MCF 10A (cell line): ENCODE data around the gene ADCK1. TPM values are rescaled to one million over a fixed set of nuclear protein-coding genes. Genes with fewer than 3 reads are reported as not detected.

Experiments used
- BruUV-seq: library from RNA; stranded (reverse); fragments of 400-500 nt; replicated peaks from 2 replicates; lab custom pipeline; 2021; lab: Mats Ljungman, UMichigan
- CTCF ChIA-PET: fragments of 300-600 bp; sonication (Branson Sonifier 250); formaldehyde crosslinking; extraction: SDS; loops from one replicate; lab custom pipeline; 2021; ENCODE audit warnings: antibody characterized with exemption, inconsistent platforms; lab: Yijun Ruan, JAX
- POLR2A ChIA-PET: fragments of 300-600, 350-650 bp; sonication (Branson Sonifier 250); formaldehyde crosslinking; extraction: SDS; loops from one replicate; lab custom pipeline; 2020; ENCODE audit warnings: antibody characterized with exemption, inconsistent platforms; lab: Yijun Ruan, JAX
- DNase-seq: peaks from one replicate; pipeline ENCODE4 v3.0.0-alpha.2; 2018; ENCODE audit not compliant: unreplicated experiment
- H3K27ac Mint-ChIP-seq: one replicate; pipeline ENCODE4 v1.8.0; 2022; ENCODE audit warnings: mild to moderate bottlenecking, low read depth, mixed read lengths; ENCODE audit not compliant: unreplicated experiment
- H3K27me3 Mint-ChIP-seq: one replicate; pipeline ENCODE4 v1.8.0; 2022; ENCODE audit warnings: mixed read lengths; ENCODE audit not compliant: insufficient read depth, unreplicated experiment
- H3K36me3 Mint-ChIP-seq: one replicate; pipeline ENCODE4 v1.8.0; 2022; ENCODE audit warnings: mild to moderate bottlenecking, moderate library complexity, mixed read lengths; ENCODE audit not compliant: insufficient read depth, unreplicated experiment
- H3K4me1 Mint-ChIP-seq: one replicate; pipeline ENCODE4 v1.8.0; 2022; ENCODE audit warnings: mixed read lengths; ENCODE audit not compliant: insufficient read depth, unreplicated experiment
- H3K4me3 Mint-ChIP-seq: one replicate; pipeline ENCODE4 v1.8.0; 2022; ENCODE audit warnings: mild to moderate bottlenecking, moderate library complexity, mixed read lengths; ENCODE audit not compliant: unreplicated experiment
- H3K9me3 Mint-ChIP-seq: one replicate; pipeline ENCODE4 v1.8.0; 2022; ENCODE audit warnings: mixed read lengths; ENCODE audit not compliant: unreplicated experiment
- intact Hi-C: fragments of 100-400 bp; cut with micrococcal nuclease; formaldehyde crosslinking; loops from 2 replicates; pipeline ENCODE4 v1.14.1; 2022
- total RNA-seq: library from RNA; stranded (reverse); gene quantifications from 2 replicates; pipeline ENCODE4 v1.2.3, GENCODE V29; 2022
- TF ChIP-seq, protein P1 (sequence below): fragments of 200-600 bp; IDR thresholded peaks from one replicate; pipeline ENCODE4 v1.8.0; 2022; ENCODE audit warnings: antibody characterized with exemption, mild to moderate bottlenecking; ENCODE audit not compliant: unreplicated experiment

Gene ADCK1
- total RNA-seq, 1 experiment from 2014 or later, result 7.0 TPM

DNA sequence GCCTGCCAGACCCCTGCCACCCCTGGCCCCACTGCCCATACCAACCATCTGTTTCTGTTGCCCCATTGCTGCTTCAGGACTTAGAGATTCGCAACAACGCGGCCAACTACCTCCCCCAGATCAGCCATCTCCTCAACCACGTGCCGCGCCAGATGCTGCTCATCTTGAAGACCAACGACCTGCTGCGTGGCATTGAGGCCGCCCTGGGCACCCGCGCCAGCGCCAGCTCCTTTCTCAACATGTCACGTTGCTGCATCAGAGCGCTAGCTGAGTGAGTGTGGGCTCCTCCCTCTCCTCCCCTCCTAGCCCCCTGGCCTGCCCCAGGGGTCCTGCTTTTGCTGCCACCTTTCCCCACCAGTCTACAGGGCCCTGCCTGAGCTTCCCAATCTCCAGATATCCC, 131.5 kb downstream of the ADCK1 start:
- BruUV-seq, result no TSS peak
- POLR2A ChIA-PET, result no interaction called here
- DNase-seq, result no peak
- intact Hi-C loops, result no loop called here
- no peaks in the 10 kb centered on the region for H3K27me3 Mint-ChIP-seq
- TF ChIP-seq, protein P1, sequence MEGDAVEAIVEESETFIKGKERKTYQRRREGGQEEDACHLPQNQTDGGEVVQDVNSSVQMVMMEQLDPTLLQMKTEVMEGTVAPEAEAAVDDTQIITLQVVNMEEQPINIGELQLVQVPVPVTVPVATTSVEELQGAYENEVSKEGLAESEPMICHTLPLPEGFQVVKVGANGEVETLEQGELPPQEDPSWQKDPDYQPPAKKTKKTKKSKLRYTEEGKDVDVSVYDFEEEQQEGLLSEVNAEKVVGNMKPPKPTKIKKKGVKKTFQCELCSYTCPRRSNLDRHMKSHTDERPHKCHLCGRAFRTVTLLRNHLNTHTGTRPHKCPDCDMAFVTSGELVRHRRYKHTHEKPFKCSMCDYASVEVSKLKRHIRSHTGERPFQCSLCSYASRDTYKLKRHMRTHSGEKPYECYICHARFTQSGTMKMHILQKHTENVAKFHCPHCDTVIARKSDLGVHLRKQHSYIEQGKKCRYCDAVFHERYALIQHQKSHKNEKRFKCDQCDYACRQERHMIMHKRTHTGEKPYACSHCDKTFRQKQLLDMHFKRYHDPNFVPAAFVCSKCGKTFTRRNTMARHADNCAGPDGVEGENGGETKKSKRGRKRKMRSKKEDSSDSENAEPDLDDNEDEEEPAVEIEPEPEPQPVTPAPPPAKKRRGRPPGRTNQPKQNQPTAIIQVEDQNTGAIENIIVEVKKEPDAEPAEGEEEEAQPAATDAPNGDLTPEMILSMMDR, result no peak
- no peaks in the 10 kb centered on the region for H3K4me1 Mint-ChIP-seq
- H3K27ac Mint-ChIP-seq, result no peak overlapping the region
- H3K9me3 Mint-ChIP-seq, result peaks cover 8% of the 10 kb centered on the region
- CTCF ChIA-PET, result interaction anchor here (0.6 to 0.7 kb wide), 2 partner anchors 140 to 344 kb away, joined by 3 read pairs; no protein-coding TSS in a partner anchor
- no peak overlapping the region for H3K4me3 Mint-ChIP-seq
- no peaks in the 10 kb centered on the region for H3K36me3 Mint-ChIP-seq

DNA sequence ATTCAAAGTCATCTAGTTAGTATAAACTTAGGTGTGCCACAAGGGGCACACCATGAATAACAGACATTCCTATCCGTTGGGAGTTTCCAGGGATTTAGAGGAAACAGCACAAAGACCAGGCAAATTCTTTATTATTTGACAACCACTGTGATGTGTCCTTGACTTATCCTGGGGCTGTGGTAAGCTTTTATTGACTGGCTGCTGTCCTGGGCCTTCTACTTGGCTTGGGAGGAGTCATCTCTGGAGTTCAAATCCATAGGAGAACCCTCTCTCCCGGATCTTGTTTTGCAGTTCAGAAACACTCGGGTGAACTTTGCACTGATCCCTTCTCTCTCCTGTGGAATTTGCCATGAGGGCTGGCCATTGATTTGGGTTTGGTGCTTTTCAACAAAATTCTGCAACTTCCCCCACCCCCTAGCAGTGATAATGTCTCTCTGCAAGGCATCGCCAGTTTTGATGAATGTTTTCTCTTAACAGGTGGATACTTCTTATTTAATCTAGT, 136.3 kb downstream of the ADCK1 start:
- H3K9me3 Mint-ChIP-seq, result peaks cover 8% of the 10 kb centered on the region
- no TSS peak for BruUV-seq
- CTCF ChIA-PET, result no interaction called here

DNA sequence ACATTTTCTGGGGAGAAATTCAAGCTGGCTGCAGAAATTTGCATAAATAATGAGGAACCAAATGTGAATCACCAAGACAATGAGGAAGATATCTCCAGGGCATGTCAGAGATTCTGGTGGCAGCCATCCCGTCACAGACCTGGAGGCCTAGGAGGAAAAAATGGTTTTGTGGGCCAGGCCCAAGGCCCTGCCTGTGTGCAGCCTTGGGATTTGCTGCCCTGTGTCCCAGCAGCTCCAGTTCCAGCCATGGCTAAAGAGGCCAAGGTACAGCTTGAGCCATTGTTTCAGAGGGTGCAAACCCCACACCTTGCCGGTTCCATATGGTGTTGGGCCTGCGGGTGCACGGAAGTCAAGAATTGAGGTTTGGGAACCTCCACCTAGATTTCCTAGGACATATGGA, 147.5 kb downstream of the ADCK1 start:
- BruUV-seq, result no TSS peak
- Mint-ChIP-seq H3K9me3 (peaks cover 10% of the 10 kb centered on the region), H3K36me3 (no peaks in the 10 kb centered on the region), H3K27me3 (no peaks in the 10 kb centered on the region), H3K4me3 (no peak overlapping the region), H3K4me1 (no peaks in the 10 kb centered on the region), H3K27ac (no peak overlapping the region)
- no peak for DNase-seq
- TF ChIP-seq, protein P1, result no peak
- intact Hi-C loops, result no loop called here
- ChIA-PET CTCF (no interaction called here), POLR2A (no interaction called here)

More for the DNA sequence above, 136.3 kb downstream of the ADCK1 start:
- Mint-ChIP-seq H3K4me1 (no peaks in the 10 kb centered on the region), H3K27ac (no peak overlapping the region), H3K36me3 (no peaks in the 10 kb centered on the region), H3K4me3 (no peak overlapping the region), H3K27me3 (no peaks in the 10 kb centered on the region)
- intact Hi-C loops, result no loop called here
- TF ChIP-seq, protein P1, result no peak
- POLR2A ChIA-PET, result interaction anchor here (0.6 kb wide), 1 partner anchor 80 kb away, joined by 3 read pairs; no protein-coding TSS in a partner anchor
- DNase-seq, result no peak

DNA sequence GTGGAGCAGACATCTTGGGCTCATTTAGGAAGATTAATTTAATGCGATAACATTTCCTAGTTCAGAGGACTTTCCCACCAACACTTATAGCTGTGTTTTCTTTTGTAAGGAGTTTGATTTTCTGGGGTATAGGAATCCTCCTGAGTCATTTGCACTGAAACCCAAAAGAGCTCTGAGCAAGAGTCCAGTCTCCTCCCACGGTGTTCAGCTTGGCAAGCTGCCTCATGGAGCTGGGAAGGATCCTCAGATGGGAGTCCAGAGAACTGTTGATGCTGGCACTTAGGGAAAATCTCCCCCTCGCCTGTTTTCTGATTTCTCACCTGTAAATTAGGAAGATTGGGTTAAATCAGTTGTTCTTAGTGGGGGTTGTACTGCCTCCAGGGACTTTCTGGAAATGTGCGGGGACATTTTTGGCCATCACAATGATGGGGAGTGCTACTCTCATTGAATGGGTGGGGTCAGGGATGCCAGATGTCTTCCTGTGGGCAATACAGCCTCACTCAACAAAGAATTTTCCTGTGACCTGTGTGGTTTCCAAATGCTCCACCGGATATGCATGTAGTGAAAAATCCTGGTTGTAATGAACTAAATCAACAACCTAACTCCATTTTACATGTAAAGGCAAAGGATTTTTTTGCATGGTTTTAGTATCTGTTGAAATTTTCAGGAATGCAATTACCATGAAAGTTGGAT, 150.6 kb downstream of the ADCK1 start:
- Mint-ChIP-seq H3K27ac (no peak overlapping the region), H3K9me3 (peaks cover 10% of the 10 kb centered on the region), H3K27me3 (no peaks in the 10 kb centered on the region), H3K36me3 (no peaks in the 10 kb centered on the region), H3K4me3 (no peak overlapping the region), H3K4me1 (no peaks in the 10 kb centered on the region)
- BruUV-seq, result no TSS peak
- intact Hi-C loops, result no loop called here
- POLR2A ChIA-PET, result no interaction called here
- TF ChIP-seq, protein P1, result no peak
- CTCF ChIA-PET, result no interaction called here
- peak; percentile 9 for DNase-seq
